NCI-H1930 (cell line): Measurements from ENCODE around the gene AQP7.
"Not testable (repeated sequence)": the region's sequence is repeated elsewhere in the genome, so short reads cannot be mapped to it uniquely, and the experiment has no call there.

Source experiments
- DNase-seq, 2 experiments: peaks; one replicate each; lab custom pipeline; 2025; lab: John Stamatoyannopoulos, UW

Gene AQP7

GRCh38 chr9:33395159-33395879 is 7.0 kb downstream of the AQP7 start:
- DNase-seq = not testable (repeated sequence)

- DNase-seq = not testable (repeated sequence)
Observed at GRCh38 chr9:33393986-33394385, 8.4 kb downstream of the AQP7 start.

GRCh38 chr9:33393581-33393980 is 8.8 kb downstream of the AQP7 start:
- DNase-seq = no peak

- not testable (repeated sequence) for DNase-seq
Observed at GRCh38 chr9:33392591-33393021, 9.8 kb downstream of the AQP7 start.

GRCh38 chr9:33391111-33391771 is 11.1 kb downstream of the AQP7 start:
- not testable (repeated sequence) for DNase-seq

GRCh38 chr9:33388110-33388994 is 14.0 kb downstream of the AQP7 start:
- DNase-seq = no peak

GRCh38 chr9:33386998-33387397 is 15.4 kb downstream of the AQP7 start:
- DNase-seq = not testable (repeated sequence)

GRCh38 chr9:33386641-33386996 is 15.7 kb downstream of the AQP7 start:
- DNase-seq = not testable (repeated sequence)

- DNase-seq = not testable (repeated sequence)
Observed at GRCh38 chr9:33385979-33386640, 16.3 kb downstream of the AQP7 start.

- DNase-seq = not testable (repeated sequence)
Observed at GRCh38 chr9:33385536-33385935, 16.8 kb downstream of the AQP7 start.

GRCh38 chr9:33383396-33383795 is 19.0 kb downstream of the AQP7 start:
- not testable (repeated sequence) for DNase-seq

- DNase-seq = not testable (repeated sequence)
Observed at GRCh38 chr9:33382397-33382796, 20.0 kb downstream of the AQP7 start.

GRCh38 chr9:33381231-33381791 is 21.1 kb downstream of the AQP7 start:
- no peak for DNase-seq

- DNase-seq = no peak
Observed at GRCh38 chr9:33380390-33381094, 21.8 kb downstream of the AQP7 start.

- no peak for DNase-seq
Observed at GRCh38 chr9:33379666-33380389, 22.5 kb downstream of the AQP7 start.

- DNase-seq = no peak
Observed at GRCh38 chr9:33378121-33378795, 24.1 kb downstream of the AQP7 start.

GRCh38 chr9:33377089-33377715 is 25.2 kb downstream of the AQP7 start:
- DNase-seq = no peak

- no peak for DNase-seq
Observed at GRCh38 chr9:33375841-33376321, 26.5 kb downstream of the AQP7 start.

GRCh38 chr9:33375238-33375840 is 27.0 kb downstream of the AQP7 start:
- no peak for DNase-seq
